ENCODE data around the gene CDIP1.

CDIP1 gene

DNA sequence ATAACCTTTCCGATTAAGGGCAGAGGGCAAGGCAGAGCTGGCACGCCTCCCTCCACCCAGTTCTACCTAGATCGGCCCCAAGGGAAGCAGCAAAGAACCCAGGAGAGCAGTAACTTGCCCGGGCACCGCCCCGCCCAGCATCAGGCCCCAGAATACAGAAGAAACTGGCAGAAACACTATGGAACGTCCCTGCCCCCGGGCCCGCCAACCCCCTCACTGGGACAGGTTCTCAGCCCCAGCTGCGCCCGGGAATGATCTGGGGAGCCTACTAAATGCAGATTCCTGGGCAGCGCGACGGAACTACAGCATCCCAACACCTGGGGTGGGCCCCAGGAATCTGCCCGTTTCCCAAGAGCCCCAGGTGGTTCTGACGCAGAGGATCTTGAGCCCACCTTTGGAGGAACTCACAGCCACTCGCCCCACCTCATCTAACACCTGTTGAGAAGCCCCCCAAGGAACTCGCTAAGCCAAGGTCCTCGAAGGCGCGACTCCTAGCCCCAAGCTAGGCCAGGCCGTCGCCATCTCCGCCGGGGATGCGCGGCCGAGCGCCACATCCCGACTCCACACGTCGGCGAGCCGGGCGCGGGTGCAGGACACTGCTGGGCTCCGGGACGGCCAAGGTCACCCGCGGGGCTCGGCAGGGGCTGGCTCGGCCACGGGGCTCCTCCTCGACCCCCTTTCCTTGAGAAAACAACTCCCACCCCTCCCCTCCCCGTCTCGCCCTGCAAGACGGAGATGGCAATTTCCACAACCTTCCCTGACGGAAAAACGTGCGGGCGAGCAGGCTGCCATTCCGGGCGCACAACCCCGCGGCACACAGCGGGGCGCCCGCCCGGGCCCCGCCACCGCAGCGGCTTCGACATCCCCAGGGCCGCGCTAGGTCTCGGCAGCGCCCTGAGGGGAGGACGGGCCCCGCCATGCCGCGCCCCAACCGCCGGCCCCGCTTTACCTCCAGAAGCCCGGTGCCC lies 913 bp downstream of the CDIP1 start:
- no peak for DNase-seq

DNA sequence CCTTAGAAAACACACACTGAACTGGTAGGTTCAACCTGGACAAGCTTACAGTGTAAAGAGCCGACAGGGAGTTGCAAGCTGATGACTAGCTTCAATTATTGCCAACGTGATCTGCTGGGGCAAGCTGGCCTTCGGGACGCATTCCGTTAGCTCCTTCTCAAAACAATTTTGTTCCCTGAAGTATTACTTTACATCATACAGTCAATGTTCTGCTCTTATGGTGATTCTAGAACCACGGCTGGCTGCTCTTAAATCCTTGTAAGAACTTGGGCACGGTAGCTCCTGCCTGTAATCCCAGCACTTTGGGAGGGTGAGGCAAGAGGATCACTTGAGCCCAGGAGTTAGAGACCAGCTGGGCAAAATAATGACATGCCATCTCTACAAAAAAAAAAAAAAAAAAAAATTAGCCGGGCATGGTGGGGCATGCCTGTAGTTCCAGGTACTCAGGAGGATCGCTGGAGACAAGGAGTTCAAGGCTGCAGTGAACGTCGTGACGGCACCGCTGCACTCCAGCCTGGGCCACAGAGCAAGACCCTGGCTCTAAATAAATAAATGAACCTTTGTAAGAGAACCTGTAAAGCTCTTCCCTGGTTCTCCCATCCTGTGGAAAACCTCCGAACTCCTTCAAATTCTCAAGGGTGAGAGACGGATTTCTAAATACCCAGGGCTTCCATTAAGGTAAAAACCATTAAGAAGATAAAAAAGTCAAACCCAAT lies 2.0 kb downstream of the CDIP1 start:
- DNase-seq, result no peak

DNA sequence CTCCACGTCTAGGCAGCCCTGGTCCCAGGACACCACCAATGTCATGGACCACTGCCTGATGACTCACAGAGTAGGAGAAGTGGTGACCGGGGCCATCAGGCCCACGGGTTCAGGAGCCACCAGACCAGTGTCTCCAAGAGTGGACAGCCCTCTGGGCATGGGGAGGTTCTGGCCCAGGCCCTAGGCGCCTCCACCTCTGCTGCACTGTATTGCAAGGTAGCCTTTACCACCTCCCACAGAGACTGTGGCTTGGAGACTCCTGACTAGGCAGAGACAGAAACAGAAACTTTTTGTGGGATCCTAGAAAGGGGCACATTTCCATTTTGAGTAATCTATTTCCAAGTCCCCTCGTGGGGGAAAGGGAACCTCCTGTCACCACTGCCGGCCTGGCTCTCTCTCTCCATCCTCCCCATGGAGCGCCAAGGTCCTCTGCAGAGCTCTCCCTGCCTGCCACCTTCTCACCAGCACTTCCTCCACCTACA lies 2.9 kb downstream of the CDIP1 start:
- no peak for DNase-seq

DNA sequence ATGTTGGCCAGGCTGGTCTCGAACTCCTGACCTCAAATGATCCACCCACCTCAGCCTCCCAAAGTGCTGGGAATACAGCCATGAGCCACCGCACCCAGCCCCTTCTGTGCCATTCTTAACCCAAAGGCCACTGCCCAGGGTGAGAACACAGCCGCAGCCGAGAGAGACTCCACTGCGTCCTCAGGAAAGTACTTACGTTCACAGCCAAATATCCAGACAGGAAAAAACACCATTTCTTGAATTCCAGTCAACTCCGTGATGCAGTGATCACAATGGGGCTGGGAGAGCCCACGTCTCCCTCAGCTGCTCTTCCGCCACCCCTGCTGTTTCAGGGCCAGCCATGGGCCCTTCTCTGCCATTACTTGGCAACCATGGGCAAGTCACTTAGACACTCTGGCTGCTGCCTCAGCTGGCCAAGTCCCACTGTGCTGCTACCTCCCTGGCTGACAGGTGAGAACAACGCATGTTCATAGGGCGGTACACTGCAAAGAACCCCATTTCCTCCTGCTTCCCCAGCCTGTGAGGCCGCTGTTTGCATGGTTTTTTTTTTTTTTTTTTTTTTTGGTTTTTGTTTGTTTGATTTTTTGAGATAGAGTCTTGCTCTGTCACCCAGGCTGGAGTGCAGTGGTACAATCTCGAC lies 4.3 kb downstream of the CDIP1 start:
- DNase-seq, result no peak

DNA sequence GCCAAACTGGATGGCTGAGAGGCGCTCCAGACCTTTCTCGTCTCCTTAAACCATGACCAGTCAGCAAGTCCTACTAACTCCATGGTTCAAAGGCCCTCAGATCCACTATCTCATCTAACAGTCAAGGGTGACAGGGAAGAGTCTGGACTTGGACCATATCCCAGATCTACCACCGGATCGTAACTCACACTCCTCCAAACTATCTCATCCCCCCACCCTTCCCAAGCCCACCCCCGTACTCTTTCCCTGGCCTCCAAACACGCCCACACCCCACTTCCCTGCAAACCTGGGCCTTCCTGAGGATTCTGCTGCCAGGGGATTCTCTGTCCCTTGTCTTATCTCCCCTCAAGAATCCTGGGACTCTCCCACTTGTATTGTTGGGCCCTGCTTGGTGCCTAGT lies 5.1 kb downstream of the CDIP1 start:
- DNase-seq, result no peak

DNA sequence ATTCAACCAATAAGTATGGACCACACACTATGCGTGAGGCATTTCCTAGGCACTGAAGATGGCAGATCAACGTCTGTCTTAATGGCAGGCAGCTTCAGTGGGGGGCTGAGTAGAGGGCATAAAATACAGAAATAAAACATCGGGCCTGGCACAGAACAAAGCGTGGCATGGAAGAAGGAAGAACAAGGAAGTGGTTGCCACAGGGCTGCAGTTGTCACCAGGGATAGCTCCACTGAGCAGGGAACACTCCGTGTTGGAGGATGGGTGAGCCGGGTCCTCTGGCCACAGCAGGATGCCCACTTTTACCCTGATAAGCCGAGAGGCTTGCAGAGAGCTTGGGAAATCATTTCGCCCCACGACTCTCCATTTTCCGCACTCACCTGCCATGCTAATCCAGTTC lies 6.3 kb downstream of the CDIP1 start:
- DNase-seq, result no peak

DNA sequence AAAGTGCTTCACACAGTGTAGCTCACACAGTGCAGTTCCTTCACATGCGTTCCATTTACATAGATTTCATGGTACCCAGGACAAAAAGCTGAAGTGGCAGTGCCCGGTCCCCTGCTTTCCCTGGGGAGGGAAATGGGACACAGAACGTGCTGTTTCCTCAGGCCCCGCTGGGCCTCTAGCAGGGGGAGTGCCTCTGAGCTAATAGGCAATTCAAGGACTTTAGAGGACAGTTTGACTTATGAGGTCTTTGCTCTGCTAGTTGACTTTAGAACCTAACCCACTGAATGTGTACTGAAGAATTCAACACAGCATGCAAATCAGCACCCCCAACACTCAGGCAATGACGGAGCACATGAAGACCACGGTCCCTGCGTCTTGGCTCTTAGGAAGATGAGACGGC lies 6.8 kb downstream of the CDIP1 start:
- no peak for DNase-seq

DNA sequence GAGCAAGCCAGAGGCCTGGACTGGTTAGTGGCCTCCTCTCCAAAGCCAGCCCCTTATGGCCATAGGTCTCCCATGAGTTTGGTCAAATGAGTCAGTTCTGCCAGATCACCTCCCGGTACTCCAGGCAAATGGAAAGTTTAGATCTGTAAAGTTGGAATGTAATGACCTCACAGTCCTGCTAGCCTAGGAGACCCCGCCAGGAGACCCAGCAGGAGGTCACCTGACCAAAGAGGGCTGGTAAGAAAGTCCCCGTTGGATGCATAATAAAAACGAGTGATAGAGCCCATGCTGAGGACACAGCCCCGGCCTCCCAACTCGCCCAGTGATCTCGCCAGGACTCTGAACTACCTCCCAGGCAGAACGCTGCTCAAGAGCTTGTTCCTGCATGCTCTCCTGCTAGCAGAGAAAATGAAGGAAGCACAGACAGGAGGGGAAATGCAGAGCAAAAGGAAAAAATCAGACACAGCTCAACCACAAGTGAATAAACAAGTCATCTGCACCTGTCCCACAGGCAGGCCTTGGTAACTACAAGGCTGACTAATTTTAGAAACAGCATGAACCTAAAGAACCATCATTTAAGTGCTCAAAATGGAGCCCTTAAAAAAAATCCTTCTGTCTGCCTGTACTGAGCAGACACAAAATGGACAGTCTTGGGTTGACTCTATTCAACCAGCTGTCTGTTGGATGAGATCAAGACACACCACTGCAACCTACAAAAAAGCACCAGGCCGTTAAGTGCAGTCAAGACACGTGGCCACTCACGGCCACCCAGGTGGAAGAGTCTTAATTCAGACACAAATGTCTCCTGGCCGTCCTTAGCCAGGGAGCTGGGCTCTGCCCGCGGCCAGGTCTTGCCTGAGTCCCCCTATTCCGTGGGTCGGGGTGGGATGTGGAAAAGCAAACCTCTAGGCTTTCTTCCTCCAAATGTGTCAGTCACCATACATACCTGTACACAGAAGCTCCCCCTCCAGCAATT lies 9.2 kb downstream of the CDIP1 start:
- no peak for DNase-seq

DNA sequence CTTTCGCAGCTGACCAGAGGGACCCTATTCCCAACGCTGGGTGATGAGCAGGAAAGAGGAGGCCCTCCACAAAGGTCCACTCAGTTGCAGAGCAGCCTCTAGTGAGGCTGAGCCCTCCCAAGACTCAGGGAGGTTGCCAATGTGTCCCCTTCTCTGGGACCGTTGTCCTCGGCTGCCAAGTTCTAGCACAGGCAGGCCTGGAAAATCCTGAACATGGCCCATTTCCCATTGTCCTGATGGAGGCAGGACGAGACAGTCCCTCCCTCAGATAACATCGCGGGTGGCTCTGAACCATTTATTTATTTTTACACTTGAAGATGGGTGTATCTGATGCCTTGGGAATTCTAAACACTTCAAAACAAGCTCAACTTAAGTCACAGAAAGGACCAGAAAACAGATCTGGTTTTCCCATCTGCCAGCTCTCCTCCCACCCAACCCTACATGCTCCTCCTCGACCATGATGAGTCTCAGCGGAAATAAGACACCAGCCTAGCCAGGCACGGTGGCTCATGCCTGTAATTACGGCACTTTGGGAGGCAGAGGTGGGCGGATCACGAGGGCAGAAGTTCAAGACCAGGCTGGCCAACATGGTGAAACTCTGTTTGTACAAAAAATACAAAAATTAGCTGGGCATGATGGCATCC lies 12.8 kb downstream of the CDIP1 start:
- DNase-seq, result no peak

DNA sequence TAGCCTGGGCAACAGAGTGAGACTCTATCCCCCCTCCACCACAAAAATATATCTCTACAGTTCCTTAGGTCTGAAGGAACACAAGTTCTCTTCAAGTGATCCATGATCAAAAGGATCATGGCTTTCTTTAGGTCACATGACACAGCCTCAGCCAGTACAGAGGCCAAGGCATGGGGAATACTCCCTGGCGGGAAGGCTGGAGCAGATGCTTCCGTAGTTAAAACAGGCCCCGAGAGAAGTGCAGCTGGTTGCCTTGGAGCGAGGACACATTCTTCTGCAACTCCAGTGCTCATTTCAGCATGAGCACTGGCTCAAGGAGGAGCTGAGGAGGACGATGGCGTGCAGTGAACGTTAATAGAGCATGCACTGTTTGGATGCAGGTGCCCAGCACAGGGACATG lies 13.5 kb downstream of the CDIP1 start:
- DNase-seq, result no peak

DNA sequence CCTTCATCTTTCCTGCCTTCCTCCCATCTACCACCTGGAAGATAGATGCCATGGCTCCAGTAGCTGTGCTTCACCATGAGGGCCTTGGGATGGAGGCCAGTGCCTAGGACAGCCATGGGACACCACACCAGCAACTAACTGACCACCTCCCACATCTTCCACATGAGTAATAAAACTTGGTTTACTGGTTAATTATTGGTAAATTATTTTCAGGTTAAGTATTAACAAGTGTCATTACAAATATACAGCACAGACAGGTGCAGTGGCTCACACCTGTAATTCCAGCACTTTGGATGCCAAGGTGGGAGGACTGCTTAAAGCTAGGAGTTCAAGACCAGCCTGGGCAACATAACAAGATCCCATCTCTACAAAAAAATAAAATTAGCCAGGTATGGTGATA lies 14.0 kb downstream of the CDIP1 start:
- no peak for DNase-seq

DNA sequence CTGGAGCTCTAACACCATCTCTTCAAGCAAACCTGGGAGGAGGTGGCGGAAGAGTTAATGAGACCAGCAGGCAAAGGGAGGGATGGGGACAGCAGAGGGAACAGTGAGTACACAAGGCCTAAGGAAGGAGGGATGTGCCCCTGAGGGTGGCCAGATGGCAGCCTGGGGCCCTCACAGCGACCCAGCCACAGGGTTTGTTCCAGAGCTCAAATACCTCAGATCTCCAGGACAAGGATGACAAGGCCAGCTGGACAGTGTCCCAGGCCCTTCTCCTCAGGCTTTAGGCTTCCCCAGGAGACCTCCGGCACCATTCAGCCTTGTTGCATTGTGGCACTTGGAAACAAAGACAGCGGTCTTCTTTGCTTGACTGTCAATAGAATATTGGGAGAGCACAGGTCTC lies 14.9 kb downstream of the CDIP1 start:
- no peak for DNase-seq

DNA sequence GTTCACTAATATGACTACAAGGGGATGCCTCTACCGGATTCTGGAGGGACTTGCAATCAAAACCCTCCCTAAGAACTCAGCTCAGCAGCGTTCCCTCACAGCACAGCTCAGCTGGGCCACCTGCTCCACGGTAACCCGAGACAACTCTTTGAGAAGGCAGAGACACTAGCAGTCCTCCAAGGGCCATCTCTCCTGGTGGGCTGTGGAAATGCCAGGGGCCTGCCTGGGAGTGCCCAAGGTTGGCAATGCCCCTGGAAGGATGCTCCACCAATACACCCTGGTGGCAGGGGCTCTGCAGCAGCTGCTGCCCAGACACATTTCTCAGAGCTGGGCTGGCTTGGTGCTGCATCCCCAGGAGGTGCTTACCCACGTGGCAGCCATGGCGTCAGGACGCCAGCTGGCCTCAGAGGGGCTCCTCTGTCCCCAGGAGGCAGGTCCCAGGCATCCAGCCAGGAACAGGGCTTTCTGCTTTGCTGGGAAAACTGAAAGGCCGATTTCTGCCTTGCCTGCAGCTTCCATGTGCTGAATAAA lies 16.5 kb downstream of the CDIP1 start:
- no peak for DNase-seq

DNA sequence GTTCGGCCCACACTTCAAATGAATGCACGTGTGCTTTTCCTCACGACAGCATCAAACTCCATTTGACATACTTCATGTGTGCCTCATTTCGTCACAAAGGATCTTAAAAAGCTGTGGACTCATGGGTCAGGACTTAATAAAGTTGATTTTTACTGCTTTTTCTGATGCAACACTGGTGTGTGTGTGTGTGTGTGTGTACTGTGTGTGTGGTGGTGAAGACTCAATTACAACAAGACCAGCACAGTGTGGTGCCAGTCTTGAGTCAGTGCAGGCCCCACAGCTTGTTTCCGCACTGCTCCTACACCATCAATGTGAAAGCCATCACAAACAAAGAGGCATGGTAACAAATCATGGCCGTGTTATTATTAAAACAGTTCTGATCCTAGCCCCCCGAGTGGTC lies 17.7 kb downstream of the CDIP1 start:
- DNase-seq, result no peak

DNA sequence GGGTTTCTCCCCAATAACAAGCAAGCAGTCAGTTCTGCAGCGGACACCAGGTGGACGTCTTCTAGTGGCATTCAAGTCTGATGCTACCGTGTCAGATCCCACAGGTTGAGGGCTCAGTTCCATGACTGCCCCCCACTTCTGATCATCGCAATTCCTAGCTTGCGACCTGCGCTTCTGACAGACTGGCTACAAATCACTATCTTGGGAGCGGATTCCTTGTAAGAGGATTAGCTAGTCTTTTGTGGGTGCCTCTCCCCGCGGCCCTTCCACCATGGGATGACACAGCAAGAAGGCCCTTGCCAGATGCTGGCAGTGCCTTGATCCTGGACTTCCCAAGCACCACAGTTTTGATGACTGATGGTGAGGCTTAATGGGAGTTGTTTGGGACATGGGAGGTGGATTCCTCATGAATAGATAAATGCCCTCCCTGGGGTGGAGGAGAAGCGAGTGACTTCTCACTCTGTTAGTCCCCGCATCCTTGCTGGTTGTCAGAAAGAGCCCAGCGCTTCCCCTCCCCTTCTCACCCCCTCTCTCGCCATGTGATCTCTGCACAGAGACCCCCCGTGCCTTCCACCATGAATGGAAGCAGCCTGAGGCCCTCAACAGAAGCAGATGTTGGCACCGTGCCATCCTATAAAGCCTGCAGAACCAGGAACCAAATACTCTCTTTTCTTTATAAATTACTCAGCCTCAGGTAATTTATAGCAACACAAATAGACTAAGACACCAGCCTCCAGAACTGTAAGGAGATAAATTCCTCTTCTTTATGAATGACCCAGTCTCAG lies 19.1 kb downstream of the CDIP1 start:
- DNase-seq, result no peak

DNA sequence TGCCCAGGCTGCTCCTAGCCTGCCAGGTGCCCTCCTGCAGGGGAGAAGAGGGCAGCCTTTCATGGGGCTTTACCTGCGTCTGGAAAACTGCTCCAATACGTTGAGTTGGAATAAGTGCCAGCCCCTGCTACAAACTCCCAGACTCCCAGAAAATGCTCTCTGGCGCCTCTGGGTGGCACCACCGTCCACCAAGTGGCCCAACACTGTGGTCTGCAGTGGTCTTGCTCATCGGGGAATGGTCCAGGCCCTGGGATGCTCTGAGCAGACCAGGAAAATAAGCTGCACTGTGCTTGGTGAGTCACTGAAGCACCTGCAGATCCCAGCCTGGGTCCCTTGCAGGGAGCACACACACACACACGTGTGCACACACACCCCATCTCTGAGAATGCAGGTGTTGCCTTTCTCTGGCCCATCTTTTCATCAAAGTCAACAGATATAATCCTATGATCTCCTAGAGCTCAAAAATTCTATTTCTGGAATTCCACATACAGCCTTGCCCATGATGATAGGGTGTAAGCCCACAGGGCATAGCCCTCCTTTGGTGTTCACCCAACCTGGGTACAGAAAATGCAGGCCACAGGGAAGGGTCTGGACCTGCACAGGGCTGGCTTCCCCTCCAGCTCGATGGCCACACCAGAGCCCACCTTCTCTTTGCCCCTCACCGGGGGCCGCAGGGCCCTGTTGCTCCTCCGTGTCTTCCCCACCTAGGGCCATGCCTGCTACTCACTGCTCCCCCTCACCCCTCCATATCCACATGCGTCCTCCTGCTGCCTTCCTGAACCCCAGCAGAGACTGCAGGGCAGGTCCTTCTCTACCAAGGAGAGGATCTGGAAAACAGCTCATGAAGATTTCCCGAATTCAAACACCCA lies 20.5 kb downstream of the CDIP1 start:
- no peak for DNase-seq

DNA sequence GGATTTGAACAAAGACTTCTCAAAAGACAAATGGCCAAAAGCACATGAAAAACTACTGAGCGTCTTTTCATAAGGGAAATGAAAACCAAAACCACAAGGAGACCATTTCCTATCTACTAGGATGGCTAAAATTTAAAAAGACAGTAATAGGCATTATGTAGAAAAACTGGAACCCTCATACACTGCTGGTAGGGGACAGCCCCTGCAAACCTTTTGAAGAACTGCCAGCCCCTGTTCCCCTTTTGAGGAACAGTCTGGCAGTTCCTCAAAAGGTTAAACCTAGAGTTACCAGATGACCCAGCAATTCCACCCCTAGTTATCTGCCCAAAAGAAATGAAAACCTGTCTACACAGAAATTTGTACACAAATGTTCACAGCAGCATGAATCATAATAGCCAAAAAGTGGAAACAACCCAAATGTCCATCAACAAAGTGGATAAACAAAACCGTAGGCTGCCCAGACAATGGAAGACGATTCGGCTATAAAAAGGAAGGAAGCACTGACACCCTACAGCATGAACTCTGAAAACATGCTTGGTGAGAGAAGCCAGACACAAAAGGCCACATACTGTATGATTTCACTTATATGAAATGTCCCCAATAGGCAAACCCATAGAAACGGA lies 22.9 kb downstream of the CDIP1 start:
- DNase-seq, result no peak

DNA sequence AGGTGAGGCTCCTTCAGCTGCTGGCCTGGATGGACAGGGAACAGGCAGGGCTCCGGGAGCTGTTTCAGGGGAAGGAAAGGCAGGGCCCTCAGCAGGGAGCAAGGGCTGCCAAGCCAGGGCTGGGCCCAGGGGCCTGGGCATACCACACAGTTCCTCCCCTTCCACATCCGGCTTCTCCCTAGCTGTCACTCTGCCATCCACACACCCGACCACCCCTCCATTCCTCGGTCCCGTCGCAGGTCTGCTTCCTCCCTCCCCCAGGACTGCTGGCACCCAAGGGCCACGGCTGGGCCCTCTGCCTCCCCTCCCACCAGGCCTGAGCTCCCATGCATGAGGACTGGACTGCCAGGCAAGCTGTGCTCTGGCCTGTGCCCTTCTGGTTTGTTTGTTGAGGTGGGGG lies 24.0 kb downstream of the CDIP1 start:
- DNase-seq, result no peak

DNA sequence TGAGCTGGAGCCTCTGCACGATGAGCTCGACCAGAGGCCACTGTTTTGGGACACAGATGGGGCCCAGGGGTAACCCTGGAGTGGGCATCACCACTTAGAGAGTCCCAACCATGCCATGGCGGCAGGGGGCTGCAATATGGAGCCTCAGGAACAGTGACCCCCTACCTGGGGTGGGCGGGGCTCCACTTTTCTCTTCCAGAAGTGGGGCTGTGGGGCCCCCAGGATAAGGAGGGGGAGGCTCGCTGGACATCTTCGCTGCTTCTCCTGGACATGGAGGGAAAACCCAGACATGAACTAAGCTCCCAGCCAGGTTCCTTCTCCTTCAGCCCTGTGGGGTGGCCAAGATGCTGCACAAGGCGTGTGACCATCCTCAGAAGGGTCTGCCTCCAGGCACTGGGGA lies 24.7 kb downstream of the CDIP1 start:
- DNase-seq, result no peak
